GM19468 (cell line): ENCODE measurements around the gene OR10A6.

Experiments
- ATAC-seq: cut with Tn5 transposase; IDR thresholded peaks from one replicate; pipeline ENCODE4 v1.9.1; 2021; ENCODE audit warnings: mild to moderate bottlenecking, moderate library complexity, moderate number of reproducible peaks; ENCODE audit not compliant: unreplicated experiment; ENCODE audit errors: extremely low read depth

The OR10A6 gene

GRCh38 chr11:7882860-7883259 is 48.2 kb downstream of the OR10A6 start:
- no peak for ATAC-seq
